Activated CD8-positive, alpha-beta memory T cell treated with anti-CD3 and anti-CD28 coated beads, Interleukin-2, amount 10 ng/mL, durations not matched to agents 7 days and 5 days (primary cell): Measurements from ENCODE around the gene LRWD1. TPM values are rescaled to one million over a fixed set of nuclear protein-coding genes. Genes with fewer than 3 reads are reported as not detected.

Source experiments
- ATAC-seq: fragments of 150-1000 bp; cut with Tn5 transposase; one replicate; pipeline ENCODE4 v1.10.0; 2021; ENCODE audit warnings: moderate library complexity
- CTCF ChIA-PET: fragments of 350-600 bp; sonication (Branson Sonifier 250); formaldehyde crosslinking; loops from one replicate; lab custom pipeline; 2021; ENCODE audit warnings: antibody characterized with exemption; lab: Charles Lee
- DNase-seq: peaks from one replicate; pipeline ENCODE4 v3.0.0-alpha.2; 2020
- H3K27ac Mint-ChIP-seq: one replicate; pipeline ENCODE4 v1.8.0; 2021; ENCODE audit warnings: mild to moderate bottlenecking, mixed read lengths
- H3K27me3 Mint-ChIP-seq: one replicate; pipeline ENCODE4 v1.8.0; 2021; ENCODE audit warnings: mixed read lengths
- H3K36me3 Mint-ChIP-seq: one replicate; pipeline ENCODE4 v1.8.0; 2021; ENCODE audit warnings: mild to moderate bottlenecking, mixed read lengths
- H3K4me1 Mint-ChIP-seq: one replicate; pipeline ENCODE4 v1.8.0; 2021; ENCODE audit warnings: mixed read lengths
- H3K4me3 Mint-ChIP-seq: one replicate; pipeline ENCODE4 v1.8.0; 2021; ENCODE audit warnings: mild to moderate bottlenecking, moderate library complexity, mixed read lengths
- H3K9me3 Mint-ChIP-seq: one replicate; pipeline ENCODE4 v1.8.0; 2022; ENCODE audit warnings: low read depth, mixed read lengths
- total RNA-seq, 2 experiments: library from RNA; stranded (reverse); gene quantifications; one replicate each; pipeline ENCODE4 v1.2.3, GENCODE V29; 2021

Gene LRWD1
- total RNA-seq, result 10 to 100 TPM; 20.6 to 24.0 TPM

- ATAC-seq, result peak; percentile 96
- H3K4me1 Mint-ChIP-seq, result peaks cover 23% of the 10 kb centered on the region
- H3K27ac Mint-ChIP-seq, result peak within 1 kb of the TSS; percentile 85
- H3K27me3 Mint-ChIP-seq, result no peaks in the 10 kb centered on the region
- DNase-seq, result peak; percentile 94
- peak within 1 kb of the TSS; percentile 88 for H3K4me3 Mint-ChIP-seq
- H3K36me3 Mint-ChIP-seq, result no peaks in the 10 kb centered on the region
- CTCF ChIA-PET, result interaction anchor here (0.8 to 3.1 kb wide), 9 partner anchors 15 to 60 kb away, joined by 3 to 19 read pairs (median 4); no protein-coding TSS in a partner anchor
- H3K9me3 Mint-ChIP-seq, result no peaks in the 10 kb centered on the region
These were observed at the start of gene LRWD1, which contains the start of gene ALKBH4 for GRCh38 chr7:102464577-102465280. Gene LRWD1, plus strand, starts transcription at chr7:102464984. Its CDS starts 97 bp downstream, at chr7:102465081. Gene ALKBH4, minus strand, starts transcription at chr7:102464863. Its CDS starts 27 bp downstream, at chr7:102464836.

GRCh38 chr7:102415685-102416225 is 49.0 kb upstream of the LRWD1 start:
- ATAC-seq (peak; percentile 84), DNase-seq (peak; percentile 92)
- Mint-ChIP-seq H3K36me3 (peaks cover 44% of the 10 kb centered on the region), H3K9me3 (no peaks in the 10 kb centered on the region), H3K27ac (peak overlapping the region; percentile 99), H3K4me1 (peaks cover 66% of the 10 kb centered on the region), H3K27me3 (no peaks in the 10 kb centered on the region), H3K4me3 (peak overlapping the region; percentile 63)
- CTCF ChIA-PET, result interaction anchor here (0.7 to 4.8 kb wide), 10 partner anchors 8 to 136 kb away, joined by 3 to 50 read pairs (median 3); partner anchors contain the start of genes ORAI2 and PRKRIP1

GRCh38 chr7:102416406-102416805 is 48.4 kb upstream of the LRWD1 start:
- Mint-ChIP-seq H3K9me3 (no peaks in the 10 kb centered on the region), H3K27ac (peak overlapping the region; percentile 99), H3K36me3 (peaks cover 43% of the 10 kb centered on the region), H3K4me1 (peaks cover 70% of the 10 kb centered on the region), H3K27me3 (no peaks in the 10 kb centered on the region), H3K4me3 (peak overlapping the region; percentile 63)
- no peak for ATAC-seq
- CTCF ChIA-PET, result interaction anchor here (0.8 to 4.8 kb wide), 7 partner anchors 8 to 39 kb away, joined by 3 to 50 read pairs (median 6); partner anchors contain the start of gene ORAI2
- DNase-seq, result no peak

GRCh38 chr7:102417105-102417504 is 47.7 kb upstream of the LRWD1 start:
- Mint-ChIP-seq H3K4me1 (peaks cover 72% of the 10 kb centered on the region), H3K9me3 (no peaks in the 10 kb centered on the region), H3K36me3 (peaks cover 41% of the 10 kb centered on the region), H3K27ac (peak overlapping the region; percentile 99), H3K4me3 (peak overlapping the region; percentile 21), H3K27me3 (no peaks in the 10 kb centered on the region)
- ATAC-seq (no peak), DNase-seq (no peak)
- CTCF ChIA-PET, result interaction anchor here (2.0 to 4.1 kb wide), 3 partner anchors 9 to 12 kb away, joined by 5 to 40 read pairs (median 11); no protein-coding TSS in a partner anchor

- CTCF ChIA-PET, result interaction anchor here (1.0 to 4.1 kb wide), 4 partner anchors 8 to 15 kb away, joined by 3 to 40 read pairs (median 8); partner anchors contain the start of gene ORAI2
These were observed 46.2 kb upstream of the LRWD1 start for GRCh38 chr7:102418592-102418991.

GRCh38 chr7:102421706-102422240 is 43.0 kb upstream of the LRWD1 start:
- DNase-seq (no peak), ATAC-seq (no peak)
- H3K27ac Mint-ChIP-seq, result no peak overlapping the region
- CTCF ChIA-PET, result interaction anchor here (1.0 kb wide), 1 partner anchor 17 kb away, joined by 3 read pairs; no protein-coding TSS in a partner anchor
- no peaks in the 10 kb centered on the region for H3K27me3 Mint-ChIP-seq
- H3K36me3 Mint-ChIP-seq, result peaks cover 37% of the 10 kb centered on the region
- H3K4me3 Mint-ChIP-seq, result no peak overlapping the region
- H3K4me1 Mint-ChIP-seq, result peaks cover 68% of the 10 kb centered on the region
- H3K9me3 Mint-ChIP-seq, result no peaks in the 10 kb centered on the region

More at GRCh38 chr7:102418592-102418991, 46.2 kb upstream of the LRWD1 start:
- DNase-seq (no peak), ATAC-seq (no peak)
- no peaks in the 10 kb centered on the region for H3K27me3 Mint-ChIP-seq
- H3K9me3 Mint-ChIP-seq, result no peaks in the 10 kb centered on the region
- peaks cover 69% of the 10 kb centered on the region for H3K4me1 Mint-ChIP-seq
- H3K27ac Mint-ChIP-seq, result peak overlapping the region; percentile 38
- H3K36me3 Mint-ChIP-seq, result peaks cover 41% of the 10 kb centered on the region
- no peak overlapping the region for H3K4me3 Mint-ChIP-seq

- no peaks in the 10 kb centered on the region for H3K9me3 Mint-ChIP-seq
- CTCF ChIA-PET, result interaction anchor here (1.2 to 1.3 kb wide), 2 partner anchors 9 to 28 kb away, joined by 3 to 6 read pairs; partner anchors contain the start of gene PRKRIP1
- H3K36me3 Mint-ChIP-seq, result peaks cover 30% of the 10 kb centered on the region
- H3K27ac Mint-ChIP-seq, result peak overlapping the region; percentile 99
- no peak overlapping the region for H3K4me3 Mint-ChIP-seq
- no peak for ATAC-seq
- H3K4me1 Mint-ChIP-seq, result peaks cover 66% of the 10 kb centered on the region
- DNase-seq, result no peak
- no peaks in the 10 kb centered on the region for H3K27me3 Mint-ChIP-seq
These were observed 40.6 kb upstream of the LRWD1 start for GRCh38 chr7:102424129-102424551.

GRCh38 chr7:102424787-102425218 is 40.0 kb upstream of the LRWD1 start:
- Mint-ChIP-seq H3K4me3 (no peak overlapping the region), H3K27me3 (no peaks in the 10 kb centered on the region), H3K36me3 (peaks cover 30% of the 10 kb centered on the region), H3K4me1 (peaks cover 68% of the 10 kb centered on the region), H3K9me3 (no peaks in the 10 kb centered on the region), H3K27ac (peak overlapping the region; percentile 99)
- no peak for ATAC-seq
- CTCF ChIA-PET, result interaction anchor here (1.3 to 2.9 kb wide), 3 partner anchors 8 to 12 kb away, joined by 6 to 40 read pairs (median 14); no protein-coding TSS in a partner anchor
- DNase-seq, result no peak

GRCh38 chr7:102425639-102426267 is 39.0 kb upstream of the LRWD1 start:
- peaks cover 65% of the 10 kb centered on the region for H3K4me1 Mint-ChIP-seq
- CTCF ChIA-PET, result interaction anchor here (0.9 to 2.9 kb wide), 7 partner anchors 9 to 42 kb away, joined by 3 to 40 read pairs (median 6); partner anchors contain the start of genes ALKBH4 and PRKRIP1
- peak overlapping the region; percentile 99 for H3K27ac Mint-ChIP-seq
- peak overlapping the region; percentile 77 for H3K4me3 Mint-ChIP-seq
- peaks cover 23% of the 10 kb centered on the region for H3K36me3 Mint-ChIP-seq
- no peaks in the 10 kb centered on the region for H3K27me3 Mint-ChIP-seq
- H3K9me3 Mint-ChIP-seq, result no peaks in the 10 kb centered on the region
- ATAC-seq (peak; percentile 87), DNase-seq (peak; percentile 93)

- peak; percentile 74 for ATAC-seq
- Mint-ChIP-seq H3K4me3 (peak overlapping the region; percentile 77), H3K27me3 (no peaks in the 10 kb centered on the region), H3K36me3 (peaks cover 19% of the 10 kb centered on the region), H3K27ac (peak overlapping the region; percentile 99), H3K9me3 (no peaks in the 10 kb centered on the region), H3K4me1 (peaks cover 68% of the 10 kb centered on the region)
- CTCF ChIA-PET, result interaction anchor here (0.9 to 2.9 kb wide), 9 partner anchors 10 to 41 kb away, joined by 3 to 40 read pairs (median 5); partner anchors contain the start of genes ALKBH4 and PRKRIP1
- peak; percentile 88 for DNase-seq
These were observed 38.3 kb upstream of the LRWD1 start for GRCh38 chr7:102426268-102427018.

- ATAC-seq (no peak), DNase-seq (no peak)
- H3K4me1 Mint-ChIP-seq, result peaks cover 71% of the 10 kb centered on the region
- H3K9me3 Mint-ChIP-seq, result no peaks in the 10 kb centered on the region
- CTCF ChIA-PET, result interaction anchor here (1.2 to 2.9 kb wide), 6 partner anchors 10 to 37 kb away, joined by 3 to 40 read pairs (median 7); partner anchors contain the start of genes ALKBH4 and PRKRIP1
- H3K36me3 Mint-ChIP-seq, result peaks cover 16% of the 10 kb centered on the region
- peak overlapping the region; percentile 77 for H3K4me3 Mint-ChIP-seq
- H3K27ac Mint-ChIP-seq, result peak overlapping the region; percentile 99
- H3K27me3 Mint-ChIP-seq, result no peaks in the 10 kb centered on the region
These were observed 37.8 kb upstream of the LRWD1 start for GRCh38 chr7:102427019-102427405.
